ENCODE data around the gene ESPN. TPM values are rescaled to one million over a fixed set of nuclear protein-coding genes. Genes with fewer than 3 reads are reported as not detected.

Gene ESPN
- total RNA-seq, 2 experiments from 2014 or later: 0.08 to 0.23 TPM

- ChIA-PET POLR2A (no interaction called here), CTCF (no interaction called here)
These were observed 32.4 kb downstream of the ESPN start for GRCh38 chr1:6456800-6457466.

GRCh38 chr1:6459850-6460265 is 35.3 kb downstream of the ESPN start:
- ChIA-PET POLR2A (interaction anchor here (0.7 kb wide), 1 partner anchor 95 kb away, joined by 3 read pairs; the partner anchor contains the start of gene NOL9), CTCF (interaction anchor here (0.7 to 2.6 kb wide), 8 partner anchors 9 to 214 kb away, joined by 3 to 11 read pairs (median 4); no protein-coding TSS in a partner anchor)

GRCh38 chr1:6460301-6461050 is 35.9 kb downstream of the ESPN start:
- ChIA-PET CTCF (interaction anchor here (0.7 to 2.6 kb wide), 7 partner anchors 9 to 215 kb away, joined by 3 to 11 read pairs (median 5); no protein-coding TSS in a partner anchor), POLR2A (no interaction called here)

- POLR2A ChIA-PET: no interaction called here
- CTCF ChIA-PET: interaction anchor here (1.0 to 2.6 kb wide), 4 partner anchors 13 to 216 kb away, joined by 3 to 11 read pairs (median 4); no protein-coding TSS in a partner anchor
These were observed 36.5 kb downstream of the ESPN start for GRCh38 chr1:6461051-6461530.

- ChIA-PET CTCF (interaction anchor here (1.0 to 2.2 kb wide), 4 partner anchors 11 to 27 kb away, joined by 3 to 8 read pairs (median 8); no protein-coding TSS in a partner anchor), POLR2A (no interaction called here)
These were observed 37.2 kb downstream of the ESPN start for GRCh38 chr1:6461538-6462411.

GRCh38 chr1:6462412-6463119 is 38.0 kb downstream of the ESPN start:
- ChIA-PET CTCF (interaction anchor here (0.7 to 2.2 kb wide), 9 partner anchors 8 to 39 kb away, joined by 3 to 8 read pairs (median 4); no protein-coding TSS in a partner anchor), POLR2A (no interaction called here)

GRCh38 chr1:6463120-6463412 is 38.5 kb downstream of the ESPN start:
- ChIA-PET CTCF (interaction anchor here (0.7 to 2.2 kb wide), 9 partner anchors 9 to 69 kb away, joined by 3 to 8 read pairs (median 4); no protein-coding TSS in a partner anchor), POLR2A (no interaction called here)

- CTCF ChIA-PET: interaction anchor here (0.5 to 1.2 kb wide), 3 partner anchors 11 to 26 kb away, joined by 3 read pairs; no protein-coding TSS in a partner anchor
- POLR2A ChIA-PET: interaction anchor here (0.6 to 0.7 kb wide), 2 partner anchors 12 to 34 kb away, joined by 3 to 4 read pairs; no protein-coding TSS in a partner anchor
These were observed 39.9 kb downstream of the ESPN start for GRCh38 chr1:6464514-6464836.

- POLR2A ChIA-PET: interaction anchor here (0.6 to 0.7 kb wide), 2 partner anchors 13 to 35 kb away, joined by 3 to 4 read pairs; no protein-coding TSS in a partner anchor
- CTCF ChIA-PET: interaction anchor here (0.5 to 0.6 kb wide), 2 partner anchors 10 to 27 kb away, joined by 3 read pairs; no protein-coding TSS in a partner anchor
These were observed 40.3 kb downstream of the ESPN start for GRCh38 chr1:6464915-6465314.

- ChIA-PET POLR2A (no interaction called here), CTCF (interaction anchor here (1.1 to 1.3 kb wide), 3 partner anchors 11 to 218 kb away, joined by 3 read pairs; no protein-coding TSS in a partner anchor)
These were observed 41.0 kb downstream of the ESPN start for GRCh38 chr1:6465461-6466005.

- ChIA-PET CTCF (interaction anchor here (1.1 to 1.5 kb wide), 5 partner anchors 10 to 219 kb away, joined by 3 to 6 read pairs (median 3); no protein-coding TSS in a partner anchor), POLR2A (no interaction called here)
These were observed 41.4 kb downstream of the ESPN start, which contains the start of gene TNFRSF25 for GRCh38 chr1:6466023-6466422. Gene TNFRSF25, minus strand, starts transcription at chr1:6466173. Its CDS starts 66 bp downstream, at chr1:6466107.

- ChIA-PET CTCF (interaction anchor here (1.1 to 1.5 kb wide), 6 partner anchors 10 to 219 kb away, joined by 3 to 6 read pairs (median 4); no protein-coding TSS in a partner anchor), POLR2A (no interaction called here)
These were observed 42.2 kb downstream of the ESPN start for GRCh38 chr1:6466751-6467150.

GRCh38 chr1:6467224-6467623 is 42.6 kb downstream of the ESPN start:
- ChIA-PET POLR2A (no interaction called here), CTCF (interaction anchor here (1.1 to 1.5 kb wide), 5 partner anchors 18 to 220 kb away, joined by 3 to 6 read pairs (median 5); no protein-coding TSS in a partner anchor)

- ChIA-PET CTCF (interaction anchor here (0.7 to 1.5 kb wide), 4 partner anchors 18 to 45 kb away, joined by 4 to 6 read pairs (median 6); partner anchors contain the start of gene PLEKHG5), POLR2A (no interaction called here)
These were observed 43.4 kb downstream of the ESPN start for GRCh38 chr1:6467744-6468688.

- POLR2A ChIA-PET: no interaction called here
- CTCF ChIA-PET: interaction anchor here (0.7 kb wide), 1 partner anchor 23 kb away, joined by 5 read pairs; the partner anchor contains the start of gene PLEKHG5
These were observed 44.3 kb downstream of the ESPN start for GRCh38 chr1:6468729-6469461.
